H9 (cell line): ENCODE measurements around the gene ZPR1. TPM values are rescaled to one million over a fixed set of nuclear protein-coding genes. Genes with fewer than 3 reads are reported as not detected.

Source experiments
- DNase-seq: peaks from one replicate; pipeline ENCODE4 v3.0.0-alpha.2; 2017
- H2AFZ ChIP-seq: one replicate; pipeline ENCODE4 v1.6.1; 2013; ENCODE audit warnings: mild to moderate bottlenecking, low read length, control low read depth, moderate library complexity
- H2AK5ac ChIP-seq: 2 replicates; pipeline ENCODE4 v1.6.1; 2013; ENCODE audit warnings: low read length, control low read depth, mixed read lengths; ENCODE audit not compliant: insufficient read length
- H2BK120ac ChIP-seq: one replicate; pipeline ENCODE4 v1.6.1; 2013; ENCODE audit warnings: low read depth, mild to moderate bottlenecking, low read length, control low read depth, inconsistent platforms; ENCODE audit not compliant: poor library complexity, severe bottlenecking
- H2BK12ac ChIP-seq: 2 replicates; pipeline ENCODE4 v1.6.1; 2013; ENCODE audit warnings: low read length, control low read depth, mixed read lengths, low read depth; ENCODE audit not compliant: insufficient read length
- H2BK15ac ChIP-seq: 2 replicates; pipeline ENCODE4 v1.6.1; 2013; ENCODE audit warnings: low read depth, low read length, control low read depth
- H2BK20ac ChIP-seq: one replicate; pipeline ENCODE4 v1.6.1; 2013; ENCODE audit warnings: low read depth, mild to moderate bottlenecking, low read length, control low read depth, inconsistent platforms; ENCODE audit not compliant: poor library complexity, severe bottlenecking
- H2BK5ac ChIP-seq: 2 replicates; pipeline ENCODE4 v1.6.1; 2013; ENCODE audit warnings: low read length, control low read depth, mixed read lengths; ENCODE audit not compliant: insufficient read length
- H3K14ac ChIP-seq: 2 replicates; pipeline ENCODE4 v1.6.1; 2013; ENCODE audit warnings: low read length, control low read depth; ENCODE audit not compliant: insufficient read depth
- H3K18ac ChIP-seq: 2 replicates; pipeline ENCODE4 v1.6.1; 2013; ENCODE audit warnings: low read depth, mild to moderate bottlenecking, mixed read lengths, low read length, control low read depth; ENCODE audit not compliant: insufficient read length
- H3K23ac ChIP-seq: 2 replicates; pipeline ENCODE4 v1.6.1; 2013; ENCODE audit warnings: low read length, control low read depth, mixed read lengths, low read depth; ENCODE audit not compliant: insufficient read length
- H3K23me2 ChIP-seq: 2 replicates; pipeline ENCODE4 v1.6.1; 2013; ENCODE audit warnings: low read depth, mild to moderate bottlenecking, mixed read lengths, low read length, control low read depth; ENCODE audit not compliant: insufficient read length, poor library complexity, severe bottlenecking
- H3K27ac ChIP-seq: 2 replicates; pipeline ENCODE4 v1.5.1; 2013; ENCODE audit warnings: low read length, control low read depth, mixed read lengths, low read depth; ENCODE audit not compliant: insufficient read length
- H3K27me3 ChIP-seq: 2 replicates; pipeline ENCODE4 v1.6.1; 2013; ENCODE audit warnings: low read length, control low read depth, inconsistent platforms; ENCODE audit not compliant: insufficient read depth
- H3K4ac ChIP-seq: 2 replicates; pipeline ENCODE4 v1.6.1; 2013; ENCODE audit warnings: low read depth, mild to moderate bottlenecking, control low read depth, inconsistent platforms, low read length, moderate library complexity
- H3K4me1 ChIP-seq: 2 replicates; pipeline ENCODE4 v1.6.1; 2013; ENCODE audit warnings: low read length, control low read depth, inconsistent platforms; ENCODE audit not compliant: insufficient read depth
- H3K4me2 ChIP-seq: 2 replicates; pipeline ENCODE4 v1.6.1; 2013; ENCODE audit warnings: low read length, control low read depth, mixed read lengths; ENCODE audit not compliant: insufficient read length, insufficient read depth
- H3K56ac ChIP-seq: 2 replicates; pipeline ENCODE4 v1.6.1; 2013; ENCODE audit warnings: low read depth, mild to moderate bottlenecking, mixed read lengths, low read length, control low read depth; ENCODE audit not compliant: insufficient read length
- H3K79me1 ChIP-seq: 2 replicates; pipeline ENCODE4 v1.6.1; 2013; ENCODE audit warnings: low read depth, mild to moderate bottlenecking, moderate library complexity, low read length, control low read depth, inconsistent platforms; ENCODE audit not compliant: insufficient read depth, poor library complexity, severe bottlenecking
- H3K79me2 ChIP-seq: 2 replicates; pipeline ENCODE4 v1.6.1; 2013; ENCODE audit warnings: low read length, control low read depth, inconsistent platforms; ENCODE audit not compliant: insufficient read depth
- H3K9ac ChIP-seq: 2 replicates; pipeline ENCODE4 v1.6.1; 2013; ENCODE audit warnings: low read length, control low read depth, mixed read lengths; ENCODE audit not compliant: insufficient read length; ENCODE audit errors: extremely low read depth
- H3K9me3 ChIP-seq: one replicate; pipeline ENCODE4 v1.6.1; 2013; ENCODE audit warnings: low read depth, low read length, inconsistent platforms; ENCODE audit not compliant: control insufficient read depth
- H3T11ph ChIP-seq: one replicate; pipeline ENCODE4 v1.6.1; 2013; ENCODE audit warnings: mild to moderate bottlenecking, low read length, control low read depth, inconsistent platforms
- H4K20me1 ChIP-seq: one replicate; pipeline ENCODE4 v1.6.1; 2013; ENCODE audit not compliant: control insufficient read depth, insufficient read length, insufficient read depth
- H4K5ac ChIP-seq: 2 replicates; pipeline ENCODE4 v1.6.1; 2013; ENCODE audit warnings: low read depth, mild to moderate bottlenecking, mixed read lengths, low read length, control low read depth; ENCODE audit not compliant: insufficient read length
- H4K8ac ChIP-seq: replicated peaks from 2 replicates; pipeline ENCODE4 v1.6.1; 2013; ENCODE audit warnings: low read length, control low read depth, mixed read lengths, low read depth; ENCODE audit not compliant: insufficient read length
- H4K91ac ChIP-seq: 2 replicates; pipeline ENCODE4 v1.6.1; 2013; ENCODE audit warnings: low read depth, mild to moderate bottlenecking, moderate library complexity, mixed read lengths, low read length, control low read depth; ENCODE audit not compliant: insufficient read length
- H3K27ac Mint-ChIP-seq, 3 experiments: 2 replicates in 2 of 3; 3 replicates in 1 of 3; pipeline ENCODE4 v1.8.0; 2020 to 2021; ENCODE audit warnings: mixed read lengths in 3 of 3, mild to moderate bottlenecking in 1 of 3, moderate library complexity in 1 of 3
- H3K27me3 Mint-ChIP-seq: 2 replicates; pipeline ENCODE4 v1.8.0; 2021; ENCODE audit warnings: low read depth, mild to moderate bottlenecking, moderate library complexity, mixed read lengths
- H3K36me3 Mint-ChIP-seq, 3 experiments: 2 replicates in 2 of 3; 3 replicates in 1 of 3; pipeline ENCODE4 v1.8.0; 2020 to 2021; ENCODE audit warnings: low read depth in 3 of 3, mixed read lengths in 3 of 3; ENCODE audit not compliant: insufficient read depth in 1 of 3
- H3K4me1 Mint-ChIP-seq, 2 experiments: 2 replicates each; pipeline ENCODE4 v1.8.0; 2020; ENCODE audit warnings: mixed read lengths in 2 of 2
- H3K4me3 Mint-ChIP-seq, 2 experiments: 2 replicates in 1 of 2; 3 replicates in 1 of 2; pipeline ENCODE4 v1.8.0; 2020 to 2021; ENCODE audit warnings: mild to moderate bottlenecking in 2 of 2, mixed read lengths in 2 of 2, moderate library complexity in 1 of 2
- H3K9me3 Mint-ChIP-seq, 2 experiments: 2 replicates in 1 of 2; 3 replicates in 1 of 2; pipeline ENCODE4 v1.8.0; 2020; ENCODE audit warnings: mild to moderate bottlenecking in 2 of 2, mixed read lengths in 2 of 2, moderate library complexity in 1 of 2
- CTCF ChIP-seq: fragments of 200-600 bp; sonication (generic); conservative IDR thresholded peaks from 3 replicates; pipeline ENCODE4 v1.8.0; 2021; ENCODE audit warnings: antibody characterized with exemption, mild to moderate bottlenecking
- WGBS: extraction: QIAGEN DNeasy Blood & Tissue Kit; methylation state at CpG from one replicate; pipeline ENCODE4 v1.1.7; 2013; ENCODE audit warnings: missing lambda C conversion rate, low lambda C conversion rate, mixed read lengths; ENCODE audit not compliant: insufficient read length; ENCODE audit errors: extremely low coverage; 5-methylcytosine and 5-hydroxymethylcytosine counted together
- total RNA-seq: library from RNA; stranded (reverse); gene quantifications from 2 replicates; pipeline ENCODE4 v1.2.1, GENCODE V29; 2021

Gene ZPR1
- total RNA-seq, 1 experiment from 2014 or later: 82.0 TPM

- no peak overlapping the region for H2BK5ac ChIP-seq
- no peak overlapping the region; the same call in 1 of the 2 replicates for H3K14ac ChIP-seq
- TF ChIP-seq CTCF: no peak
- H3K27me3 ChIP-seq: no peaks in the 10 kb centered on the region; the same call in 1 of the 2 replicates
- no peak overlapping the region for H3K56ac ChIP-seq
- Mint-ChIP-seq H3K36me3 (no peaks in the 10 kb centered on the region), H3K4me1 (peaks cover 6 to 39% of the 10 kb centered on the region in 2 experiments), H3K4me3 (no peak overlapping the region), H3K27ac (no peak overlapping the region; a peak in 1 of 7 replicates), H3K9me3 (no peaks in the 10 kb centered on the region), H3K27me3 (peaks cover 14% of the 10 kb centered on the region)
- H3K4me2 ChIP-seq: no peak overlapping the region
- H3K18ac ChIP-seq: no peak overlapping the region
- no peak overlapping the region for H2BK12ac ChIP-seq
- no peak overlapping the region for H4K91ac ChIP-seq
- H2BK20ac ChIP-seq: no peak overlapping the region
- H3K9me3 ChIP-seq: no peaks in the 10 kb centered on the region
- no peaks in the 10 kb centered on the region for H4K20me1 ChIP-seq
- no peak overlapping the region for H3K27ac ChIP-seq
- H3K4ac ChIP-seq: no peak overlapping the region
- no peak for DNase-seq
- no peak overlapping the region for H4K5ac ChIP-seq
- H4K8ac ChIP-seq: no peak overlapping the region
- H3T11ph ChIP-seq: no peak overlapping the region
- H2AFZ ChIP-seq: no peak overlapping the region
- H3K23me2 ChIP-seq: no peaks in the 10 kb centered on the region
- no peaks in the 10 kb centered on the region for H3K79me2 ChIP-seq
- H2AK5ac ChIP-seq: no peak overlapping the region
- no peak overlapping the region for H3K9ac ChIP-seq
- peaks cover 6% of the 10 kb centered on the region; the same call in 1 of the 2 replicates for H3K4me1 ChIP-seq
- no peak overlapping the region for H2BK120ac ChIP-seq
- WGBS: no CpG with 5 or more reads among the region's 19 CpGs
- no peak overlapping the region for H2BK15ac ChIP-seq
- no peaks in the 10 kb centered on the region for H3K79me1 ChIP-seq
- no peak overlapping the region for H3K23ac ChIP-seq
Measured at GRCh38 chr11:116725434-116726221, 62.2 kb downstream of the ZPR1 start.
